ENCODE results near the gene PCYOX1L.

DNA sequence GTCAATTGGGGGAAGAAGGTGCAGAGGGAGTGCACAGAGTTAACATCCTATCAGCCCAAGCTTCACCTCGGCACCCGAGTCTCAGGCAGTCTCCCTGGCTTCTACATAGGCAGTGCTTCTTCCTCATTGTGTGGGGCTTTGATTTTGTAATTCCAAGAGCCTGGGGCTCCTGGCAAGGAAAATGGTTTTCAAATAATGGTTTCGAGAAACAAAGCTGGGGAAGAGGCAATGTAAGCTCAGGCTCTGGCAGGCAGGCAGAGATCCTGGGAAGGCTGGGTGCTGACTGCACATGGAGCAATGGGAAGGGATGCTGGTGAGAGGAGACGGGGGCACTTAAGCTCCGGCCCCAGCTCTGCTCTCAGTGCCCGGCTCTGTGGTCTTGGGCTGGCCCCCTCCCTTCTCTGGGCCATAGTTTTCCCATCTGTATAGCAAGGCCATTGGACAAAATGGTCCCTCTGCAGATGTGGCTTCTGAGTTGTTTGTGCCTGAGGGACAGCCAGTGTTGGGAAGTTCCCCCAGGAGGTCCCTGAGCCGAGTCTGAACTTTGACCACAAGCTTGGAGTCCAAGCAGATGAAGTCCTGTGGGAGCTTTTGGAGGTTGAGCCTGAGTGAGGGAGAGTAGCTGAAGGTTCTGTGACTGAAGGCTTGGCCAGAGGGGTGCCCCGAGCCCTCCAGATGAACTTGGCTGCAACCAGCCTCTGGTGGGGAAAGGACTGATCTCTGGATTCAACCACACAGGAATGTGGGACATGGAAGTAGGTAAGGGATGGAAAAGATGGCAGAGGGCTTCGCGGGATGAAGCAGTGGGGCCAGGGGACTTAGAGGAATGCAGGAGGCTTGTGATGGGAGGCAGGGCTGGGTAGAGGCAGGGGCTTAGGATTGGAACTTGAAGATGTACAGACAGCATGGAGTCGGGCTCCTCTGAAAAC is 49.7 kb downstream of the PCYOX1L start:
- TF ChIP-seq CTCF (IDR thresholded peaks at IDR 0.05) (no peak), POLR2A (IDR thresholded peaks at IDR 0.05) (no peak), POLR2AphosphoS5 (IDR thresholded peaks at IDR 0.05) (no peak)

All from transverse colon (tissue), 4 donors.